HEK293 (cell line): Measurements from ENCODE around the gene DOCK4.

Experiments used
- CTCF ChIA-PET: fragments of 350-600 bp; formaldehyde crosslinking; extraction: SDS; loops from one replicate; lab custom pipeline; 2021; ENCODE audit warnings: antibody characterized with exemption; lab: Yijun Ruan, JAX
- POLR2A ChIA-PET: fragments of 300-600 bp; formaldehyde crosslinking; extraction: SDS; loops from one replicate; lab custom pipeline; 2020; ENCODE audit warnings: antibody characterized with exemption, inconsistent platforms; lab: Yijun Ruan, JAX
- H3K27ac ChIP-seq: fragments of 200-500 bp; sonication (Bioruptor generic); 2 replicates; pipeline ENCODE4 v1.5.1; 2014; ENCODE audit warnings: low read depth, low read length, control low read depth, inconsistent platforms; ENCODE audit errors: extremely low read depth
- H3K36me3 ChIP-seq, 2 experiments: fragments of 200-500 bp in 1 of 2; sonication (Bioruptor generic) in 1 of 2; 1 replicate in 1 of 2; 2 replicates in 1 of 2; pipeline ENCODE4 v1.5.1; 2014 to 2017; ENCODE audit warnings: inconsistent platforms in 2 of 2, low read length in 2 of 2; ENCODE audit not compliant: control insufficient read depth in 2 of 2, insufficient read depth in 1 of 2
- H3K4me1 ChIP-seq: fragments of 200-500 bp; sonication (Bioruptor generic); 2 replicates; pipeline ENCODE4 v1.5.1; 2014; ENCODE audit warnings: mild to moderate bottlenecking, low read length, inconsistent platforms; ENCODE audit not compliant: control insufficient read depth, insufficient read depth
- H3K4me3 ChIP-seq: 2 replicates; pipeline ENCODE4 v1.5.1; 2011; ENCODE audit warnings: low read depth, mild to moderate bottlenecking, control low read depth, low read length, moderate library complexity
- H3K9me3 ChIP-seq: fragments of 200-500 bp; sonication (Bioruptor generic); 2 replicates; pipeline ENCODE4 v1.5.1; 2014; ENCODE audit warnings: low read depth, low read length, inconsistent platforms; ENCODE audit not compliant: control insufficient read depth, insufficient read depth
- PATZ1 ChIP-seq: fragments of 450-650 bp; formaldehyde crosslinking; IDR thresholded peaks from 2 replicates; pipeline ENCODE4 v1.5.1; 2016; ENCODE audit warnings: missing biosample characterization, missing genetic modification characterization
- YY1 ChIP-seq: fragments of 450-650 bp; formaldehyde crosslinking; IDR thresholded peaks from 2 replicates; pipeline ENCODE4 v1.5.1; 2018; ENCODE audit warnings: missing biosample characterization, missing genetic modification characterization
- ZBTB49 ChIP-seq: fragments of 450-650 bp; formaldehyde crosslinking; IDR thresholded peaks from 2 replicates; pipeline ENCODE4 v1.5.1; 2016; ENCODE audit warnings: missing biosample characterization, missing genetic modification characterization, low read depth
- ZEB2 ChIP-seq: fragments of 450-650 bp; formaldehyde crosslinking; IDR thresholded peaks from 2 replicates; pipeline ENCODE4 v1.5.1; 2016; ENCODE audit warnings: missing biosample characterization, missing genetic modification characterization
- ZNF148 ChIP-seq: fragments of 450-650 bp; formaldehyde crosslinking; IDR thresholded peaks from 2 replicates; pipeline ENCODE4 v1.5.0; 2017; ENCODE audit warnings: missing biosample characterization, missing genetic modification characterization, borderline replicate concordance
- ZNF157 ChIP-seq: fragments of 450-650 bp; formaldehyde crosslinking; IDR thresholded peaks from 2 replicates; pipeline ENCODE4 v1.5.1; 2016; ENCODE audit warnings: missing biosample characterization, missing genetic modification characterization
- ZNF169 ChIP-seq: fragments of 450-650 bp; formaldehyde crosslinking; IDR thresholded peaks from 2 replicates; pipeline ENCODE4 v1.5.1; 2016; ENCODE audit warnings: missing biosample characterization, missing genetic modification characterization
- ZNF19 ChIP-seq: fragments of 450-650 bp; formaldehyde crosslinking; IDR thresholded peaks from 2 replicates; pipeline ENCODE4; 2016; ENCODE audit warnings: missing biosample characterization, missing genetic modification characterization, low read depth
- ZNF324 ChIP-seq: fragments of 450-650 bp; formaldehyde crosslinking; IDR thresholded peaks from 2 replicates; pipeline ENCODE4 v1.5.1; 2016; ENCODE audit warnings: missing biosample characterization, missing genetic modification characterization
- ZNF391 ChIP-seq: fragments of 450-650 bp; formaldehyde crosslinking; IDR thresholded peaks from 2 replicates; pipeline ENCODE4 v1.5.1; 2016; ENCODE audit warnings: low read depth, missing biosample characterization, missing genetic modification characterization, borderline replicate concordance
- ZNF510 ChIP-seq: fragments of 450-650 bp; formaldehyde crosslinking; IDR thresholded peaks from 2 replicates; pipeline ENCODE4 v1.5.1; 2018; ENCODE audit warnings: mild to moderate bottlenecking, missing genetic modification characterization, missing biosample characterization; ENCODE audit not compliant: insufficient replicate concordance
- ZNF530 ChIP-seq: fragments of 450-650 bp; formaldehyde crosslinking; IDR thresholded peaks from 2 replicates; pipeline ENCODE4 v1.5.1; 2016; ENCODE audit warnings: low read depth, missing biosample characterization, missing genetic modification characterization
- ZNF645 ChIP-seq: fragments of 450-650 bp; formaldehyde crosslinking; IDR thresholded peaks from 2 replicates; pipeline ENCODE4; 2016; ENCODE audit warnings: missing biosample characterization, missing genetic modification characterization
- ZNF654 ChIP-seq: fragments of 450-650 bp; formaldehyde crosslinking; IDR thresholded peaks from 2 replicates; pipeline ENCODE4 v1.5.1; 2016; ENCODE audit warnings: low read depth, missing biosample characterization, missing genetic modification characterization
- ZNF677 ChIP-seq: fragments of 450-650 bp; IDR thresholded peaks from 2 replicates; pipeline ENCODE4 v1.5.0; 2018; ENCODE audit warnings: missing biosample characterization, mild to moderate bottlenecking, missing genetic modification characterization, moderate library complexity
- ZNF747 ChIP-seq: fragments of 450-650 bp; formaldehyde crosslinking; IDR thresholded peaks from 2 replicates; pipeline ENCODE4 v1.5.1; 2016; ENCODE audit warnings: missing biosample characterization, missing genetic modification characterization
- ZNF785 ChIP-seq: fragments of 450-650 bp; formaldehyde crosslinking; IDR thresholded peaks from 2 replicates; pipeline ENCODE4 v1.5.1; 2016; ENCODE audit warnings: missing biosample characterization, missing genetic modification characterization
- ZNF791 ChIP-seq: fragments of 450-650 bp; formaldehyde crosslinking; IDR thresholded peaks from 2 replicates; pipeline ENCODE4 v1.5.1; 2016; ENCODE audit warnings: missing biosample characterization, missing genetic modification characterization
- ZNF830 ChIP-seq: fragments of 450-650 bp; IDR thresholded peaks from 2 replicates; pipeline ENCODE4 v1.5.0; 2018; ENCODE audit warnings: missing biosample characterization, missing genetic modification characterization, low read depth, mild to moderate bottlenecking, moderate library complexity
- ZSCAN5A ChIP-seq: fragments of 450-650 bp; formaldehyde crosslinking; IDR thresholded peaks from 2 replicates; pipeline ENCODE4 v1.5.1; 2016; ENCODE audit warnings: missing biosample characterization, missing genetic modification characterization

Gene DOCK4

GRCh38 chr7:112224186-112224585 is 18.0 kb upstream of the DOCK4 start:
- ChIA-PET CTCF (interaction anchor here (0.6 to 0.7 kb wide), 2 partner anchors 53 to 153 kb away, joined by 3 to 5 read pairs; no protein-coding TSS in a partner anchor), POLR2A (no interaction called here)
- H3K4me1 ChIP-seq: no peaks in the 10 kb centered on the region

GRCh38 chr7:112223310-112223709 is 17.1 kb upstream of the DOCK4 start:
- Histone ChIP-seq H3K27ac (no peak overlapping the region), H3K4me1 (no peaks in the 10 kb centered on the region), H3K4me3 (no peak overlapping the region), H3K36me3 (no peaks in the 10 kb centered on the region), H3K9me3 (no peaks in the 10 kb centered on the region)
- ChIA-PET POLR2A (no interaction called here), CTCF (no interaction called here)
- TF ChIP-seq ZNF530 (tag by site-specific recombination) (no peak), ZEB2 (tag by site-specific recombination) (no peak), ZNF19 (tag by site-specific recombination) (no peak), ZNF747 (tag by site-specific recombination) (no peak), ZNF830 (no peak), ZNF391 (tag by site-specific recombination) (no peak), ZSCAN5A (tag by site-specific recombination) (no peak)

More at GRCh38 chr7:112224186-112224585, 18.0 kb upstream of the DOCK4 start:
- H3K4me3 ChIP-seq: no peak overlapping the region
- TF ChIP-seq ZNF747 (tag by site-specific recombination) (no peak), ZNF324 (tag by site-specific recombination) (no peak), ZNF677 (no peak), PATZ1 (tag by site-specific recombination) (no peak), ZBTB49 (tag by site-specific recombination) (no peak), ZNF654 (tag by site-specific recombination) (no peak), ZNF169 (no peak), ZNF791 (tag by site-specific recombination) (no peak), ZNF785 (no peak), YY1 (tag by site-specific recombination) (no peak), ZNF510 (tag by site-specific recombination) (no peak), ZNF148 (no peak), ZNF645 (tag by site-specific recombination) (no peak), ZNF157 (tag by site-specific recombination) (no peak)
- TF ChIP-seq, all 188 proteins: peak for 0
- no peaks in the 10 kb centered on the region for H3K36me3 ChIP-seq
- H3K27ac ChIP-seq: no peak overlapping the region
- no peaks in the 10 kb centered on the region for H3K9me3 ChIP-seq
